KMS-11 (cell line): ENCODE data around the gene FSIP1.

Experiments
- H2AFZ ChIP-seq: fragments of 200-600 bp; sonication (generic); 2 replicates; pipeline ENCODE4 v1.6.1; 2016; ENCODE audit warnings: antibody characterized with exemption, mixed run types, low read depth
- H3K27ac ChIP-seq: fragments of 200-600 bp; sonication (generic); 2 replicates; pipeline ENCODE4 v1.6.1; 2016; ENCODE audit warnings: mild to moderate bottlenecking, mixed run types
- H3K27me3 ChIP-seq: fragments of 200-600 bp; sonication (generic); 2 replicates; pipeline ENCODE4 v1.6.1; 2017; ENCODE audit warnings: mild to moderate bottlenecking, low read depth, mixed run types, moderate library complexity; ENCODE audit not compliant: insufficient read depth
- H3K36me3 ChIP-seq: fragments of 200-600 bp; sonication (generic); 2 replicates; pipeline ENCODE4 v1.6.1; 2017; ENCODE audit warnings: mild to moderate bottlenecking, mixed run types; ENCODE audit not compliant: insufficient read depth
- H3K4me1 ChIP-seq: fragments of 200-600 bp; sonication (generic); 2 replicates; pipeline ENCODE4 v1.6.1; 2016; ENCODE audit warnings: mild to moderate bottlenecking, low read depth, mixed run types; ENCODE audit not compliant: poor library complexity, severe bottlenecking
- H3K4me2 ChIP-seq: fragments of 200-600 bp; sonication (generic); 2 replicates; pipeline ENCODE4 v1.7.0; 2016; ENCODE audit warnings: mild to moderate bottlenecking, mixed run types
- H3K4me3 ChIP-seq: fragments of 200-600 bp; sonication (generic); IDR thresholded peaks from 2 replicates; pipeline ENCODE4 v1.6.1; 2017; ENCODE audit warnings: low read depth, low read length, mixed read lengths; ENCODE audit not compliant: insufficient read depth
- H3K79me2 ChIP-seq: fragments of 200-600 bp; sonication (generic); 2 replicates; pipeline ENCODE4 v1.6.1; 2016; ENCODE audit warnings: low read depth, mixed run types; ENCODE audit not compliant: insufficient read depth
- H3K9ac ChIP-seq: fragments of 200-600 bp; sonication (generic); 2 replicates; pipeline ENCODE4 v1.6.1; 2016; ENCODE audit warnings: mild to moderate bottlenecking, mixed run types
- H4K20me1 ChIP-seq: fragments of 200-600 bp; sonication (generic); 2 replicates; pipeline ENCODE4 v1.6.1; 2016; ENCODE audit warnings: mild to moderate bottlenecking, mixed run types; ENCODE audit not compliant: insufficient read depth
- TF ChIP-seq, protein P1 (sequence below): fragments of 200-600 bp; sonication (generic); conservative IDR thresholded peaks from 2 replicates; pipeline ENCODE4 v1.6.1; 2017; ENCODE audit warnings: low read depth, mild to moderate bottlenecking, antibody characterized with exemption, low read length, moderate library complexity, mixed read lengths

The FSIP1 gene

DNA sequence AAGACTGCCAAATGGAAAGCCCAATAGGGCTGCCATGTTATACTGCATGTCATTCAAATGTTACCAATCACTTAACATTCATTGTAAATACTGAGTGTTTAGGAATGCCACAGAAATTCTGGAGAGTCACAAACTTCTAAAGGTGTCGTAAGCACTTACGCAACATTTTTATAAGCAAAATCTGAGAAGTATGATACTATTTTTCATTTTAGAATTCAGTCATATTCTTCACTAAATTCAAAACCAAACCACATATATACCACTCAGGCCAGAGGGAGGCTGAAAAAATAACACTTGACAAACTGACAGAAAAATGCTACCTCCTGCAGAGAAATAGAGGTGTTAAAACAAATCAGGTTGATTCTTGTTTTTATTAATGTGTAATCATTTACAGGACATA is 112.0 kb downstream of the FSIP1 start:
- H3K27ac ChIP-seq: no peak overlapping the region
- no peak overlapping the region for H3K9ac ChIP-seq
- no peaks in the 10 kb centered on the region for H4K20me1 ChIP-seq
- no peaks in the 10 kb centered on the region for H3K27me3 ChIP-seq
- H3K4me2 ChIP-seq: no peak overlapping the region
- H3K36me3 ChIP-seq: no peaks in the 10 kb centered on the region
- TF ChIP-seq, protein P1, sequence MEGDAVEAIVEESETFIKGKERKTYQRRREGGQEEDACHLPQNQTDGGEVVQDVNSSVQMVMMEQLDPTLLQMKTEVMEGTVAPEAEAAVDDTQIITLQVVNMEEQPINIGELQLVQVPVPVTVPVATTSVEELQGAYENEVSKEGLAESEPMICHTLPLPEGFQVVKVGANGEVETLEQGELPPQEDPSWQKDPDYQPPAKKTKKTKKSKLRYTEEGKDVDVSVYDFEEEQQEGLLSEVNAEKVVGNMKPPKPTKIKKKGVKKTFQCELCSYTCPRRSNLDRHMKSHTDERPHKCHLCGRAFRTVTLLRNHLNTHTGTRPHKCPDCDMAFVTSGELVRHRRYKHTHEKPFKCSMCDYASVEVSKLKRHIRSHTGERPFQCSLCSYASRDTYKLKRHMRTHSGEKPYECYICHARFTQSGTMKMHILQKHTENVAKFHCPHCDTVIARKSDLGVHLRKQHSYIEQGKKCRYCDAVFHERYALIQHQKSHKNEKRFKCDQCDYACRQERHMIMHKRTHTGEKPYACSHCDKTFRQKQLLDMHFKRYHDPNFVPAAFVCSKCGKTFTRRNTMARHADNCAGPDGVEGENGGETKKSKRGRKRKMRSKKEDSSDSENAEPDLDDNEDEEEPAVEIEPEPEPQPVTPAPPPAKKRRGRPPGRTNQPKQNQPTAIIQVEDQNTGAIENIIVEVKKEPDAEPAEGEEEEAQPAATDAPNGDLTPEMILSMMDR: no peak
- no peaks in the 10 kb centered on the region for H3K4me1 ChIP-seq
- no peak overlapping the region for H2AFZ ChIP-seq
- no peak overlapping the region for H3K4me3 ChIP-seq
- H3K79me2 ChIP-seq: no peaks in the 10 kb centered on the region

DNA sequence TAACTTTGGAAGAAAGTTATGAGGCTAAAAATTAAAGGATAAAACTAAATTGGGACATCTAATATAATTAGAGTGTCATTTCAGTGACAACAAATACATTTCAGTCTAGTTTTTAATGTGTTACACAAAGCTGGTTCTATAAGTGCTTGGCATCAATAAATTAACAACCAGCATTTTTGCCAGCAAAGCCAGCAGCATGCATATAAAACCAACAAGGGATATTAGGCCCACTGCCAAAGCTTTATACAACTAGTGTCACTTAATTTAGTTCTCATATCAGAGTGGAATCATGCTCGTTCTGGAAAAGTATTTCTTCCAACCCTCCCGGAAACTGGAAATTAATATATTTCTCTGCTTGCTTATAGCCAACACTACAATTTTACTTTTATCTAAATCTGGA is 113.0 kb downstream of the FSIP1 start:
- TF ChIP-seq, protein P1: no peak
- Histone ChIP-seq H3K4me1 (no peaks in the 10 kb centered on the region), H4K20me1 (no peaks in the 10 kb centered on the region), H3K27me3 (no peaks in the 10 kb centered on the region), H3K36me3 (no peaks in the 10 kb centered on the region), H3K9ac (no peak overlapping the region), H3K4me3 (no peak overlapping the region), H3K27ac (no peak overlapping the region), H2AFZ (no peak overlapping the region), H3K79me2 (no peaks in the 10 kb centered on the region), H3K4me2 (no peak overlapping the region)

DNA sequence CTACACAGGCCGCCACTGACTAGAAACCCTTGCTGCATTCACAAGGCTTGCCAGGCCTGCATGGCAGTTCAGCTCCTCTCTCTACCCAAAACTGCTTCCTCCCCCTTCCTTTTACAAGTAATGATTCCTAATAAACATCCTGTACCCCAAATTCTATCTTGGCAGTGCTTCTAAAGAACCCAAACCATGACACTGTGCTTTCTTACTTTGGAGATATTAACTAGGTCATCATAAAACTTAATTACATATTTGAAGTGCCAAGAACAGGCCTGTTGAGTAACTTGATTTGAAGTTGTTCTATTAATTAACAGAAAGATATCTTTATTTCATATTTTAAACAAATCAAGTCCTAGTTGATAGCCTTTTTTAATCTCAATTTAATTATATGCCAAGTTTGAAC is 113.4 kb downstream of the FSIP1 start:
- H3K79me2 ChIP-seq: no peaks in the 10 kb centered on the region
- no peak overlapping the region for H2AFZ ChIP-seq
- TF ChIP-seq, protein P1: no peak
- no peaks in the 10 kb centered on the region for H4K20me1 ChIP-seq
- no peaks in the 10 kb centered on the region for H3K36me3 ChIP-seq
- no peaks in the 10 kb centered on the region for H3K27me3 ChIP-seq
- H3K27ac ChIP-seq: no peak overlapping the region
- H3K4me3 ChIP-seq: no peak overlapping the region
- H3K4me1 ChIP-seq: no peaks in the 10 kb centered on the region
- H3K4me2 ChIP-seq: no peak overlapping the region
- H3K9ac ChIP-seq: no peak overlapping the region

DNA sequence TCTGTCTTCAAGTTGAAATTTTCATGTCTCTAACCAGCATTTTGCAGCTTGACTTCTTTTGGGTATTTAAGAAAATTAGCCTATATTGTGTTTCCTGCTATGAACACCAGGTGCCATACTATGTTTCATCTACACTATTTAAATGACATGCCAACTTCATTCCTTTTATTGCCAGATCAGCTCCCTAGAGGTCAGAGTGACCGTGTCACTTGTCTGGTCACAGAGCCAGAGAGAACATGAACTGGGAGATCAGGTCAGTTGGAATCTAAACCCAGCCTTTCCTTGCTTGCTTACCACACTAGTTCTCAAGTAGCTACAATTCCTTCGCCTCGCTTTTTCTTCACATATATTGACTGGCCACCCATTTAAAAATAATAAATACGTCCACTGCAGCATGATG is 114.2 kb downstream of the FSIP1 start:
- H2AFZ ChIP-seq: no peak overlapping the region
- no peaks in the 10 kb centered on the region for H3K4me1 ChIP-seq
- H3K4me3 ChIP-seq: no peak overlapping the region
- TF ChIP-seq, protein P1: no peak
- H3K27me3 ChIP-seq: no peaks in the 10 kb centered on the region
- no peak overlapping the region for H3K9ac ChIP-seq
- H3K36me3 ChIP-seq: no peaks in the 10 kb centered on the region
- H3K4me2 ChIP-seq: no peak overlapping the region
- no peak overlapping the region for H3K27ac ChIP-seq
- H3K79me2 ChIP-seq: no peaks in the 10 kb centered on the region
- no peaks in the 10 kb centered on the region for H4K20me1 ChIP-seq
